Activated CD8-positive, alpha-beta T cell treated with anti-CD3 and anti-CD28 coated beads for 36 hours (primary cell): ENCODE data around the gene ATP5PB. TPM values are rescaled to one million over a fixed set of nuclear protein-coding genes. Genes with fewer than 3 reads are reported as not detected.
A peak's percentile ranks its signal among the peaks of the same experiment; 100 is the strongest.

Experiments
- ATAC-seq: fragments of 200-7000 bp; cut with Tn5 transposase; one replicate; pipeline ENCODE4 v1.10.0; 2021; ENCODE audit warnings: mild to moderate bottlenecking, moderate library complexity
- CTCF ChIA-PET: fragments of 350-600 bp; sonication (Branson Sonifier 250); formaldehyde crosslinking; loops from one replicate; lab custom pipeline; 2021; ENCODE audit warnings: antibody characterized with exemption; lab: Charles Lee
- POLR2A ChIA-PET: fragments of 350-600 bp; sonication (Branson Sonifier 250); formaldehyde crosslinking; loops from one replicate; lab custom pipeline; 2021; ENCODE audit warnings: antibody characterized with exemption; lab: Charles Lee
- DNase-seq: peaks from one replicate; pipeline ENCODE4 v3.0.0-alpha.2; 2020
- H3K27ac Mint-ChIP-seq: one replicate; pipeline ENCODE4 v1.8.0; 2021; ENCODE audit warnings: mild to moderate bottlenecking, mixed read lengths
- H3K27me3 Mint-ChIP-seq: one replicate; pipeline ENCODE4 v1.8.0; 2021; ENCODE audit warnings: mixed read lengths
- H3K36me3 Mint-ChIP-seq: one replicate; pipeline ENCODE4 v1.8.0; 2021; ENCODE audit warnings: low read depth, mixed read lengths
- H3K4me1 Mint-ChIP-seq: one replicate; pipeline ENCODE4 v1.8.0; 2021; ENCODE audit warnings: low read depth, mixed read lengths
- H3K4me3 Mint-ChIP-seq: one replicate; pipeline ENCODE4 v1.8.0; 2021; ENCODE audit warnings: mild to moderate bottlenecking, moderate library complexity, mixed read lengths
- H3K9me3 Mint-ChIP-seq: one replicate; pipeline ENCODE4 v1.8.0; 2021; ENCODE audit warnings: mixed read lengths
- intact Hi-C: fragments of 100-400 bp; cut with micrococcal nuclease; formaldehyde crosslinking; loops from one replicate; pipeline ENCODE4 v1.10.0; 2022
- total RNA-seq, 2 experiments: library from RNA; stranded (reverse); gene quantifications; one replicate each; pipeline ENCODE4 v1.2.3, GENCODE V29; 2021
- TF ChIP-seq, protein P1 (sequence below): fragments of 200-600 bp; IDR thresholded peaks from one replicate; pipeline ENCODE4 v1.8.0; 2022; ENCODE audit warnings: antibody characterized with exemption, mild to moderate bottlenecking

ATP5PB gene
- total RNA-seq, 2 experiments from 2014 or later, result 341 to 342 TPM

DNA sequence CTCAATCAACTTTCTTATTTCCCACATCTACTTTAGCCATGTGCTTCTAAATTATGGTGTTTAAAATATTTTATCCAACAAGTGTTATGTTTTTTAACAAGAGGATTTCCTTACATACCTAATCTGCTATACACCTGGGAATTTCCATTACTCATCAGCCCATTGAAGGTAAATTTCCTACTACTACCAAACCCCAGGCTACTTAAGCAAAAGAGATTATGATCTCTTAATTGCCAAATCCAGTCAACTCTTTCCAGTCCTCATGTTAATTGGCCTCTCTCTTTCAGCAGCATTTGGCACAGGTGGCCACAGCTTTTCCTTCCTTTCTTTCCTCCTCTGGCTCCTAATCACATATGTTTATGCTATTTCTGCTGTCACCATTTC lies 19.4 kb downstream of the ATP5PB start:
- Mint-ChIP-seq H3K27ac (no peak overlapping the region), H3K27me3 (no peaks in the 10 kb centered on the region), H3K4me1 (peaks cover 12% of the 10 kb centered on the region), H3K4me3 (no peak overlapping the region), H3K9me3 (no peaks in the 10 kb centered on the region), H3K36me3 (peaks cover 24% of the 10 kb centered on the region)
- CTCF ChIA-PET, result interaction anchor here (0.7 to 1.5 kb wide), 7 partner anchors 8 to 300 kb away, joined by 3 to 8 read pairs (median 4); no protein-coding TSS in a partner anchor
- intact Hi-C loops, result no loop called here
- POLR2A ChIA-PET, result interaction anchor here (0.7 to 1.3 kb wide), 3 partner anchors 11 to 162 kb away, joined by 3 read pairs; no protein-coding TSS in a partner anchor
- ATAC-seq (no peak), DNase-seq (no peak)
- TF ChIP-seq, protein P1, sequence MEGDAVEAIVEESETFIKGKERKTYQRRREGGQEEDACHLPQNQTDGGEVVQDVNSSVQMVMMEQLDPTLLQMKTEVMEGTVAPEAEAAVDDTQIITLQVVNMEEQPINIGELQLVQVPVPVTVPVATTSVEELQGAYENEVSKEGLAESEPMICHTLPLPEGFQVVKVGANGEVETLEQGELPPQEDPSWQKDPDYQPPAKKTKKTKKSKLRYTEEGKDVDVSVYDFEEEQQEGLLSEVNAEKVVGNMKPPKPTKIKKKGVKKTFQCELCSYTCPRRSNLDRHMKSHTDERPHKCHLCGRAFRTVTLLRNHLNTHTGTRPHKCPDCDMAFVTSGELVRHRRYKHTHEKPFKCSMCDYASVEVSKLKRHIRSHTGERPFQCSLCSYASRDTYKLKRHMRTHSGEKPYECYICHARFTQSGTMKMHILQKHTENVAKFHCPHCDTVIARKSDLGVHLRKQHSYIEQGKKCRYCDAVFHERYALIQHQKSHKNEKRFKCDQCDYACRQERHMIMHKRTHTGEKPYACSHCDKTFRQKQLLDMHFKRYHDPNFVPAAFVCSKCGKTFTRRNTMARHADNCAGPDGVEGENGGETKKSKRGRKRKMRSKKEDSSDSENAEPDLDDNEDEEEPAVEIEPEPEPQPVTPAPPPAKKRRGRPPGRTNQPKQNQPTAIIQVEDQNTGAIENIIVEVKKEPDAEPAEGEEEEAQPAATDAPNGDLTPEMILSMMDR, result no peak

GRCh38 chr1:111469539-111469938 lies 20.3 kb downstream of the ATP5PB start:
- Mint-ChIP-seq H3K36me3 (peaks cover 18% of the 10 kb centered on the region), H3K27ac (no peak overlapping the region), H3K27me3 (no peaks in the 10 kb centered on the region), H3K4me1 (peaks cover 15% of the 10 kb centered on the region), H3K9me3 (no peaks in the 10 kb centered on the region), H3K4me3 (no peak overlapping the region)
- DNase-seq (no peak), ATAC-seq (no peak)
- CTCF ChIA-PET, result interaction anchor here (1.3 kb wide), 1 partner anchor 16 kb away, joined by 4 read pairs; no protein-coding TSS in a partner anchor
- TF ChIP-seq, protein P1, result no peak
- intact Hi-C loops, result no loop called here
- POLR2A ChIA-PET, result interaction anchor here (1.3 kb wide), 1 partner anchor 162 kb away, joined by 3 read pairs; no protein-coding TSS in a partner anchor

- ChIA-PET CTCF (interaction anchor here (1.2 to 3.3 kb wide), 5 partner anchors 28 to 298 kb away, joined by 3 to 20 read pairs (median 6); no protein-coding TSS in a partner anchor), POLR2A (interaction anchor here (1.1 kb wide), 1 partner anchor 244 kb away, joined by 3 read pairs; no protein-coding TSS in a partner anchor)
- peak; percentile 17 for ATAC-seq
- intact Hi-C loops, result loop anchor here (5.0 kb wide), 1 partner anchor 37 kb away; no protein-coding TSS in a partner anchor
- Mint-ChIP-seq H3K27ac (no peak overlapping the region), H3K4me1 (peaks cover 22% of the 10 kb centered on the region), H3K9me3 (no peaks in the 10 kb centered on the region), H3K27me3 (no peaks in the 10 kb centered on the region), H3K4me3 (no peak overlapping the region), H3K36me3 (peaks cover 16% of the 10 kb centered on the region)
- DNase-seq, result no peak
- TF ChIP-seq, protein P1, result no peak
Measured at GRCh38 chr1:111470596-111470995, 21.3 kb downstream of the ATP5PB start.

DNA sequence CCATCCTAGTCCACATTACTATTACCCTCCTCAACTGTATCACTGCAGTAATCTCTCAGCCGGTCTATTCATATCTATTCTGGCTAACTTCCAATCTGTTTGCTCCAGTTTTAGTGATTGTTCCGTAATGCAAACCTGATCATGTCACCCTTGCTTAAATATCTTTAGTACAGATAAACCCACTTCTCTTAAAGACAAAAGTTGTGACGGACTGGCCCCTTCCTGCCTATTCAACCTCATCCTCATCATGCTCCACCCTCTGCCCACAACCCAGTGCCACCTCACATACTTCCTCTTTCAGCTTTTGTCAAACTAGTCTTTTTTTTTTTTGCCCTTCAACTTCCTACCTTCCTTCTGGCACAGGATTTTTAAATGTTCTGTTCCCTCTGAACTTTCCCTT lies 21.7 kb downstream of the ATP5PB start:
- Mint-ChIP-seq H3K36me3 (peaks cover 16% of the 10 kb centered on the region), H3K4me1 (peaks cover 26% of the 10 kb centered on the region), H3K27me3 (no peaks in the 10 kb centered on the region), H3K9me3 (no peaks in the 10 kb centered on the region), H3K4me3 (no peak overlapping the region), H3K27ac (no peak overlapping the region)
- intact Hi-C loops, result loop anchor here (5.0 kb wide), 1 partner anchor 36 kb away; no protein-coding TSS in a partner anchor
- POLR2A ChIA-PET, result interaction anchor here (0.8 to 1.1 kb wide), 2 partner anchors 37 to 245 kb away, joined by 3 read pairs; no protein-coding TSS in a partner anchor
- peak; percentile 83 for ATAC-seq
- TF ChIP-seq, protein P1, result no peak
- CTCF ChIA-PET, result interaction anchor here (1.2 to 3.3 kb wide), 6 partner anchors 28 to 298 kb away, joined by 3 to 20 read pairs (median 6); partner anchors contain the start of gene DDX20
- DNase-seq, result peak; percentile 87

- POLR2A ChIA-PET, result interaction anchor here (0.6 to 1.1 kb wide), 6 partner anchors 14 to 245 kb away, joined by 3 read pairs; partner anchors contain the start of genes ATP5PB and WDR77
- peaks cover 31% of the 10 kb centered on the region for H3K4me1 Mint-ChIP-seq
- DNase-seq (no peak), ATAC-seq (no peak)
- TF ChIP-seq, protein P1, result no peak
- peaks cover 16% of the 10 kb centered on the region for H3K36me3 Mint-ChIP-seq
- no peak overlapping the region for H3K27ac Mint-ChIP-seq
- H3K9me3 Mint-ChIP-seq, result no peaks in the 10 kb centered on the region
- H3K4me3 Mint-ChIP-seq, result no peak overlapping the region
- CTCF ChIA-PET, result interaction anchor here (1.2 to 3.3 kb wide), 7 partner anchors 29 to 297 kb away, joined by 3 to 20 read pairs (median 6); partner anchors contain the start of gene DDX20
- intact Hi-C loops, result loop anchor here (5.0 kb wide), 1 partner anchor 36 kb away; no protein-coding TSS in a partner anchor
- H3K27me3 Mint-ChIP-seq, result no peaks in the 10 kb centered on the region
Measured at GRCh38 chr1:111471538-111471937, 22.3 kb downstream of the ATP5PB start.
